Activated effector memory CD4-positive, alpha-beta T cell treated with Interleukin-2 at 50 U/mL for 16 hours (primary cell): ENCODE results near the gene PRIM2.
"Not testable (repeated sequence)": the region's sequence is repeated elsewhere in the genome, so short reads cannot be mapped to it uniquely, and the experiment has no call there.

Experiments used
- DNase-seq: peaks from one replicate; pipeline ENCODE4 v3.0.0-alpha.2; 2020

PRIM2 gene

DNA sequence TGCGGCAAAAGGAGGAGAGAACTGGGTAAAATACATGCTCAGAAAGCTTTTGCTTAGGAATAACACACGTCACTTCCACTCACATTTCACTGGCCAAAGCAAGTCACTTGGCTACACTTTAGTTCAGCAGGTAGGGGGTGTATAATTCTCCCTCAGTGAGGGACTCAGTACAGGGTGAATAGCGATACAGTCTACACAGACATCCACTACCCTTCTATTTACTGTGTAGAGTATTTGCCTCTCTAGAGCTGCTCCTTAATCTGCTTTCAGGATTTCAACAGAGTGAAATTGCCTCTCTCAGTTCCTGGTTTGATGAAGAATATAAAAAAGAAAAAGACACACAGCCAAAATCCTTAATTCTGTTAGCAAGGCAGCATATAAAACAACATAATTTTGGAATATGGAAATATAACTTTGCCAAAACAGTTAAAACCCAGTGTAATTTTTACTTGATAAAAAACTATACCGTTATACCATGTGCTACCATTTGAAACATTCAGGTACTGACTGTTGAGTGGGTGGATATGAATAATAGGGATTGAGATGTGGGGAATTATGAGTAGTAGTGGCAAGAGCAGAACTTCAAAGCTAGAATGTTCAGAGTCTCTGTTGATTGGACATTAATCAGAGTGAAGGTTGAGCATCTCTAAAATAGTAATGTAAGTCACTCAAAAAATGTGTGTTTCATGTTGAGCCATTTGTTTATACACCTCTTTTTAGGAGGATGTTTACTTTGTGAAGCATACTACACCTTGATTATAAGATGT lies 51.7 kb downstream of the PRIM2 start:
- not testable (repeated sequence) for DNase-seq

DNA sequence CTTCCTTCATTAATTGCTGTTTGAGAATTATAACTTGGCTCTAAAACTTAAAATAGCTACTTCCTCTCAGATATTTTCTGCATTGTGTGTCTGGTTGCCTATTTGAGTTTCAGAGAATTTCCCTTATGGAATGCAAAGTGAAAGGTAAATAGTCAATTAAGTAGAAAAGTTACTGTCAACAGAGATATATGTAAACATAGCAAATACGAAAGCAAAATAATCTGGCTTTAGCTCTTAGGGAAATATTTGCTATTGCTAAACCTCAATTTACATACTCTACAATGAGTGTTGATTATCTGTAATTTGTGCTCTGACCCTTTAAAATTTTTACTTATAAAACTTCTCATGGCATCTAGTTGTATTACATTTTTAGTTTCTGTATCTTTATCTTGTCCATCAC lies 54.3 kb downstream of the PRIM2 start:
- not testable (repeated sequence) for DNase-seq

DNA sequence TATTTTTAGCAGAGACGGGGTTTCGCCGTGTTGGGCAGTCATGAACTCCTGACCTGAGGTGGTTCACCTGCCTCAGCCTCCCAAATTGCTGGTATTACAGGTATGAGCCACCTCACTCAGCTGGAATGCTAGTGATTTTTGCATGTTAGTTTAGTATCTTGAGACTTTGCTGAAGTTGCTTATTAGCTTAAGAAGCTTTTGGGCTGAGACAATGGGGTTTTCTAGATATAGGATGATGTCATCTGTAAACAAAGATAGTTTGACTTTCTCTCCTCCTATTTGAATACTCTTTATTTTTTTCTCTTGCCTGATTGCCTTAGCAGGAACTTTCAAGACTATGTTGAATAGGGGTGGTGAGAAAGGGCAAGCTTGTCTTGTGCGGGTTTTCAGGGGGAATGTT lies 57.3 kb downstream of the PRIM2 start:
- not testable (repeated sequence) for DNase-seq

DNA sequence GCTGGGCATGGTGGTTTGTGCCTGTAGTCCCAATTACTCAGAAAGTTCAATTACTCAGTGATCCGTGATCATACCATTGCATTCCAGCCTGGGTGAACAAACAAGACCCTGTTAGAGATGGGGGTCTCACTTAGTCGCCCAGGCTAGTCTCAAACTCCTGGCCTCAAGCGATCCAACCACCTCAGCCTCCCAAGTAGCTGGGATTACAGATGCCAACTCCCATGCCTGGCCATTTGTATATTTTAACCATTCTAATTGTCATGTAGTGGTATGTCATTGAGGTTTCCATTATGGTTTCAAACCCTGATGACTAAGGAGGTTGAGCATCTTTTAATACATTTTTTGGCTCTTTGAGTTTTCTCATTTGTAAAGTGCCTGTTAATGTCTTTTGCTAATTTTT lies 58.7 kb downstream of the PRIM2 start:
- DNase-seq = not testable (repeated sequence)

- not testable (repeated sequence) for DNase-seq
These were observed 71.7 kb downstream of the PRIM2 start for GRCh38 chr6:57389038-57389592.

GRCh38 chr6:57390818-57391217 lies 73.4 kb downstream of the PRIM2 start:
- not testable (repeated sequence) for DNase-seq

DNA sequence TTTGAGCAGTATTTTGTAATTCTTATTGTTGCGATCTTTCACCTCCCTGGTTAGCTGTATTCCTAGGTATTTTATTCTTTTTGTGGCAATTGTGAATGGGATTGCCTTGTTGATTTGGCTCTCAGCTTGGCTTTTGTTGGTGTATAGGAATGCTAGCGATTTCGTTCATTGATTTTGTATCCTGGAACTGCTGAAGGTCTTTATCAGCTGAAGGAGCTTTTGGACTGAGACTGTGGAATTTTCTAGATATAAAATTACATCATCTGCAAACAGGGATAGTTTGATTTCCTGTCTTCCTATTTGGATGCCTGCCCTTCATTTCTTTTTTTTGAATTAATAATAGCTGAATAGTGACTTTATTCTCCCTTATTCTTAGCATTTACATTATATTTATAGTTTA lies 74.6 kb downstream of the PRIM2 start:
- not testable (repeated sequence) for DNase-seq

DNA sequence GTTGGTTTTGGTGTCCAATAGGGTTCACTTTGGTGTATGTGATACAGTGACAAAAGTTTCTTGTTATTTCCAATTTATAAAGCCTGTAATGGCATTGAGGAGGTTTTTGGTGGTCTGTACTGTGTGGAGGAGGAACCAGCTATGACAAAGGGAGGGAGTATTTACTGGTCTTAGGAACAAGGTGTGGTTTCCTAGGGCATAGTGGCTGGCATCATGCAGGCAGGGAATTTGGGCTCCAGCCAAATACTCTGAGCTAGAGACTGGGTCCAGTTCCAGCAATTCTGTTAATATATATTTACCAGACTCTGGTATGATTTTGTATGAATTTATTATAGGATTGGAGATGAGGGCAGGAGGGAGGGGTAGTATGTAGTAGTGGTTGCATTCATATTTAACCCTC lies 101.9 kb downstream of the PRIM2 start:
- not testable (repeated sequence) for DNase-seq

DNA sequence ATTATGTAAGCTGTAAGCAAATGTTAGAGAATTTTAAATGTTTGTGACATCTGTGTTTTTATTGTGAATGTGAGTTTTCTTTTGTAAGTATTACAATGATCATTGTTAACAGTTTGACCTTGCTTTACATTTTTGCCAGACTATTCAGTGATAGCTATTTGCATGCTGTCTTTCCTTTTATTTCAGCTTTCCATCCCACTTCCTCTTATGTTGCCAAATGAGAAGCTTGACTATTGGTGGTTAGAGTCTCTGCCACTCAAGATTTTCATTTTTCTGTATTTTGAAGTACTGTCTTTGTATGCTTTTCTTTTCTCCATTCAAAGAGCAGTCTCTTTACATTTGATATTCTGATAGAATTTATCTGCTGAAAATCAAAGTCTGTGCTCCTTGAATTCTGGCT lies 104.1 kb downstream of the PRIM2 start:
- DNase-seq = no peak

DNA sequence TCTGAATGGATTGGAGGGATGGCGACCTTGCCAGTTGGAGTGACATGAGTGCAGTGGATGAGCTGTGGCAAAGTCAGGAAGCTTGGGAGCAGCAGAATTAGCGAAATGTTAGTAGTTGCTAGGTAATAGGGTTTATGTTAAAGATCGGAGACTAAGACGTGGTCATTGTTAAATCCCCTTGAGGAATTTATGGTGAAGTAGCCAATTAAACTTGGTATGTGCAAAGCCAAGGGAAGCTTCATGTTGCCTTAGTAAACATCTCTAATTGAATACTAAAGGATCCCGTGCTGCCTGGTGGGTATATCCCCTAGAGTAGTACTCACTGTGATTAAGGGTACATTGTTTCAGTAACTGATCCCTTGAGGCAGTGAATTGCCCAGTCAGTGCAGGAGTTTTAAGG lies 106.0 kb downstream of the PRIM2 start:
- no peak for DNase-seq

- not testable (repeated sequence) for DNase-seq
These were observed 114.3 kb downstream of the PRIM2 start for GRCh38 chr6:57431742-57432141.

- no peak for DNase-seq
These were observed 114.7 kb downstream of the PRIM2 start for GRCh38 chr6:57432157-57432556.

- no peak for DNase-seq
These were observed 115.7 kb downstream of the PRIM2 start for GRCh38 chr6:57432919-57433684.

DNA sequence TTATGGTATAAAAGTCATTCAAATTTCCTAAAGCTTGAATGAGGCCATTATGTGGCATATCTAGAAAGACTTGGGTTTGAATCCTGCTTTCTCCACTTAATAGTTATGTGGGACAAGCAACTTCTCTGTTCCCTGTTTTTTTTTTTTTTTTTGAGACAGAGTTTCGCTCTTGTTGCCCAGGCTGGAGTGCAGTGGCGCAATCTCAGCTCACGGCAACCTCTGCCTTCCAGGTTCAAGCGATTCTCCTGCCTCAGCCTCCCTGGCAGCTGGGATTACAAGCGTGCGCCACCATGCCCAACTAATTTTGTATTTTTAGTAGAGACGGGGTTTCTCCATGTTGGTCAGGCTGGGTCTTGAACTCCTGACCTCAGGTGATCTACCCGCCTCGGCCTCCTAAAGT lies 116.4 kb downstream of the PRIM2 start:
- DNase-seq = not testable (repeated sequence)

DNA sequence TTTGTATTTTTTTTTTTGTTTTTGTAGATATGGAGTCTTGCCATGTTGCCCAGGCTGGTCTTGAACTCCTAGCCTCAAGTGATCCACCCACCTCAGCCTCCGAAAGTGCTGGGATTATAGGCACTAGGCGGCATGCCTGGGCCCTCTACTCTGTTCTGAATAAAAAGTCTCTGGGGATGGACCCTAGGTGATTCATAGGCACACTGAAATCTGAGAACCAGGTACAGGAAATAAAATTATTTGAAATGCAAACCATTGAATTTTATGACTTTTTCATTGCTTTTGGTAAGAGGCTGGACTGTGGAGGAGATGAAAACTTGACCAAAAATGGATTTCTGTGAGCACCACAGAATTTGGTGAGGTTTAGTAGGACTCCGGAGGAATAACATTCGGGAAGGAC lies 117.5 kb downstream of the PRIM2 start:
- no peak for DNase-seq

DNA sequence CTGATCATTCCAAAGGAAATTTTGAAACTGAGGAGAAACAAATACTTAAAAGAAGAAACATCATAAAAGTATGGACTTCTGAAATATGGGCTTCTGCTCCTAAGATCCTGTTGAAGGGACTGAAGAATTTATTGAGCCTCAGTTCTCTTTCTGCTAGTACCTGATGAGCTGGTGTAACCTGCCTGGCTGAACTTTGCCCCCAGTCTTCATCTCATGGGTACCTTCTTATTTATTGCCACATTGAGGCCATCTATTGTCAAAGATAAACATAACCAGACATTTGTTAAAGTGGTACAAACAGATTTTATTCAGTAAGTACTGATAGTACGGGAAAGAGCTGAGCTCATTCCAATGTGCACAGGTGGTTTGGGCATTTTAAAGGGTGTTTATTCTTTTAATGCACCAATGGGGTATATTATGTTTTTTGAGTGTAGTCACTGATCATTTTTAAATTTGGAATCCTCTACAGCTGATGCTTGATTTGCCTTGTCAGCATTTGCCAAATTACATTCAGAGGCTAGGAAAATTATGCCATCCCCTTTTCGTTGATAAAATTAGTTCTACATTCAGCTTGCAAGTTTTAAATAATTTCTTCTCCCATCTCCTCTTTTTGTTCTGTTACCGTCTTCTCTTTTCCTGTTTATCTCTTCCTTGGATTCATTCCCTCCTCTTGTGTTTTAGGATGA lies 118.2 kb downstream of the PRIM2 start:
- DNase-seq = no peak

GRCh38 chr6:57440735-57441134 lies 123.3 kb downstream of the PRIM2 start:
- not testable (repeated sequence) for DNase-seq

- not testable (repeated sequence) for DNase-seq
These were observed 124.7 kb downstream of the PRIM2 start for GRCh38 chr6:57442133-57442532.

DNA sequence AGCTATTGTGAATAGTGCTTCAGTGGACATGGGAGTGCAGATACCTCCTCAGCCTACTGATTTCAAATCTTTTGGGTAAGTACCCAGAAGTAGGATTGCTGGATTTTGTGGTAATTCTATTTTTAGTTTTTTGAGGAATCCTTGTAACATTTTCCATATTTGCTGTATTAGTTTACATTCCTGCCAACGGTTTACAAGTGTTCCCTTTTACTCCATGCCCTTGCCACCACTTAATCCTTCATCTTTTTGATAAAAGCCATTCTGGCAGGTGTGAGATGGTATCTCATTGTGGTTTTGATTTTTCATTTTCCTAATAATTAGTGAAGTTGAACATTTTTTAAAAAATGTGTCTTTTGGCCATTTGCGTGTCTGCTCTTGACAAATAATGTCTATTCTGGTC lies 125.8 kb downstream of the PRIM2 start:
- not testable (repeated sequence) for DNase-seq

GRCh38 chr6:57444787-57445186 lies 127.4 kb downstream of the PRIM2 start:
- not testable (repeated sequence) for DNase-seq

DNA sequence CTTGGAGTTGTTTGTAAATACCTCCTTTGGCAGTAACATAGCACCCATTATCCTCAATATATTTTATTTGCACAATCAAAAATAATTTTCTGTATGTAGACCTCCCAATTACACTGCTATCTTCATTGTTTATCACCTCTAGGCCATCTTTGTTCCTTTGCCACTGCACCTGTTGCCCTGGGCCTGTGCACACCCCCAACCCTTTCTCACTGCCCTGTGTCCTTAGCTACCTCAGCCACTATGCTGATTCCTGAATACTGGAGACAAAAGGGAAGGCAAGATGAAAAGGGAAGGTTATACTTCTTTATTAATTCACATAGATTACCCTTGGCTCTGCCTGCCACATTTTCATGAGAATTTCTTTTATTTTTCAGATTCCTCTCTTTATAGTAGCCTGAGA lies 127.9 kb downstream of the PRIM2 start:
- DNase-seq = not testable (repeated sequence)

- DNase-seq = not testable (repeated sequence)
These were observed 128.5 kb downstream of the PRIM2 start for GRCh38 chr6:57445790-57446468.
